K562 (cell line): Measurements from ENCODE around the gene ADAM19.

ENCODE experiments used
- EP300 ChIP-seq: IDR thresholded peaks from 2 replicates; pipeline ENCODE4 v1.6.1; 2012; ENCODE audit warnings: low read length, improper control_type of control experiment
- JUND ChIP-seq, 2 experiments: IDR thresholded peaks; 2 replicates in 1 of 2; 3 replicates in 1 of 2; pipeline ENCODE4 v1.6.1; 2011; ENCODE audit warnings: borderline replicate concordance in 2 of 2, low read depth in 2 of 2, low read length in 2 of 2, improper control_type of control experiment in 1 of 2, missing biosample characterization in 1 of 2, missing genetic modification characterization in 1 of 2, missing genetic modification reagents in 1 of 2
- TF ChIP-seq, protein P1 (sequence below): fragments of 450-650 bp; IDR thresholded peaks from 2 replicates; pipeline ENCODE4 v1.6.1; 2016

GRCh38 chr5:157509093-157509492 is 66.5 kb downstream of the ADAM19 start:
- TF ChIP-seq JUND (IDR thresholded peaks at IDR 0.05; ENCODE audit: borderline replicate concordance, low read depth, low read length) (no peak), JUND (tag; IDR thresholded peaks at IDR 0.05; ENCODE audit: borderline replicate concordance, low read depth, low read length) (no peak), EP300 (no peak)
- TF ChIP-seq, protein P1, sequence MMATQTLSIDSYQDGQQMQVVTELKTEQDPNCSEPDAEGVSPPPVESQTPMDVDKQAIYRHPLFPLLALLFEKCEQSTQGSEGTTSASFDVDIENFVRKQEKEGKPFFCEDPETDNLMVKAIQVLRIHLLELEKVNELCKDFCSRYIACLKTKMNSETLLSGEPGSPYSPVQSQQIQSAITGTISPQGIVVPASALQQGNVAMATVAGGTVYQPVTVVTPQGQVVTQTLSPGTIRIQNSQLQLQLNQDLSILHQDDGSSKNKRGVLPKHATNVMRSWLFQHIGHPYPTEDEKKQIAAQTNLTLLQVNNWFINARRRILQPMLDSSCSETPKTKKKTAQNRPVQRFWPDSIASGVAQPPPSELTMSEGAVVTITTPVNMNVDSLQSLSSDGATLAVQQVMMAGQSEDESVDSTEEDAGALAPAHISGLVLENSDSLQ, result no peak
